ENCODE results near the gene H2AZ1.
"Not testable (repeated sequence)": the region's sequence is repeated elsewhere in the genome, so short reads cannot be mapped to it uniquely, and the experiment has no call there.

H2AZ1 gene

DNA sequence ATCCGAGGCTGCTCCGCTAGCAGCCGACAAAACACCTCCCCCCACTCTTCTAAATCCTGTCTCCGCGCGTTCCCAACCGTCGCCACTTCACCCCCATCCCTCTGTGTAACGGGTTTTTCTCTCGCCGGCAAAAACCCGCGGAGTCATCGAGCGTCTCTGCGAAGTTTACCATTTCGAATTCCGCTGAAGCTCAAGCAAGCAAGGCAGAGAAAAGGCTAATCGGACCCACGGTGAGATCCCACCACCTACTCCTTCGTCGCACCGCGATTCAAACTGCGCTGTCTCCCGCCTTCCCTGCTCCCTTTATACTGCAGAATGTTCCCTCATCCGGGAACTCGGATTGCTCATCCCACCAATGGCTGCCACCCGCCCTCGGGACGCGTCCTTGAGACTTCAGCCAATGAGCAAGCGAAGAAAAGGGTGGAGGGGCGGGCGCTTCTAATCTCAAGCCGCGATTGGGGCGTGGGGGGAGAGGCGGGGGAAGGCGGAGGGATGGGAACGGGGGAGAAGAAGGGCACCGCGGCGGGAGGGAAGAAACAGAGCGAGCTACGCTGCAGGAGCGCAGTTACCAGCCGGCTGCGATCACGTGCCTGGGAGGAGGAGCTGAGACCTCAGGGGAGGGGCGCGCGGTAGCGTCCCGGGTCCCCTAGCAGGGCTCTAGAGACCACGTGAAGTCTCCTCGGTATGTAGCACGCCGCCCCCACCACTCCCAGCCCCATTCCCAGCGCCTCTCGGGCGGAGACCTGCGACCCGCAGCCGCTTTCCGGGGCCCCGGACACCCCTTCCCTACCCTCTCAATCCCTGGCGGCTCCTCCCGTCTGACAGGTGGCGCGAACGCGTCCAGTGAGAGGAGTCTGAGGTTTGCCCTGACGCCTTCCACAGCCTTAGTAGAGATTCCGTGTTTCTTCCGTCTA lies at the start of gene H2AZ1:
H2AZ1 (minus strand) TSS at position 277 of the 914 bp plus-strand sequence; CDS start at position 172, 105 bp downstream.
- DNase-seq = peak; percentile 89

DNA sequence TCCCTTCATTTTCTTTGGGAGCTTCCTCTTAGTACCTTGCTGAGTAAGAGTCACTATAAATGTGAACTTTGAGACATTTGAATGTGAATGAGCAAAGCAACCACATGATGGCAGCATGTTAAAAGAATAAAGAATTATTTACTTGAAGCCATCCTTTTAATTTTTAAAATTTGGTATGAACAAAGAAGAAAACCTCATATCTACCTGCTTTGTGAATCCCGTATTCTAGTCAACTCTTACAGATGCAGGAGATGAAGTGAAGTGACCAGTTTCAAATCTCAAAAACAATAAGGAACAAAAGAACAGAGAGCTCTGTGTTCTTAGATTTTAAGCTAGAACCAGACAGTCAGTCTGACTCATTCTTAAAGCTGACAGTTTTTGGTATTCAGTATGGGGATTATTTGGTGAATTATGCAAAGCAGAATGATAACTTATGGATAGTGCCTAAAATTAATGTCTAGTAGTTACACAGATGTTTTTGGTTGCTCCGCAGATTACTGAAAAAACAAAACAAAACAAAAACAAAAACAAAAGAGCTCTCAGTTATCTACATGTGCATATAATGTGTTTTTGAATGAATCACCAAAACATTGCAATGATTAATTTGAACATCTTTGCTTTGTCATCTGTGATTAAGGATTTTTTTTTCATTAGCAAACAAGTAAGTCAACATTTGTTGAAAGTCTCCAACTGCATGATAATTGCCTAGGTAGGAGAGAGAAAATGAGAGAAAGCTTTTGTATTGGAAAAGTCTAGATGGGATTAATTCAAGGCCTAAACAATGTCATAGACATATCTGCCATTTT lies 48.2 kb upstream of the H2AZ1 start:
- no peak for DNase-seq

DNA sequence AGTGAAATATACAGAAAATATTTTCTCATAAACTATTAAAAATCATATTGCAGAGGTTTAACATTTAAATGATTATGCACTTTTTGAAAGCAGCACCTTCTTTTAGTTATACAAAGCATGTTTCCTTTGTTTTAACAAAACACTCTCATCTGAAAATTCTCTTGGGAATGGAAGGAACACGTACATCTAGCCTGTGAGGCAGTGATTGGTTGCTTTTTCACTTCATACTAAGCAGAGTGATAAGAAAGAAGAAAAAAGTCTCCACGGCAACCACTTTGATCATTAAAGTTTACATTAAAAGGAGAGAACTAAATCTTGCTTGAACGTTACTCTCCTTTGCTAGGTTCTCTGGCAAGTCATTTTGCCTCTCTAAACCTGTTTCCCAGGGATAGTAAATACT lies 41.7 kb upstream of the H2AZ1 start:
- no peak for DNase-seq

DNA sequence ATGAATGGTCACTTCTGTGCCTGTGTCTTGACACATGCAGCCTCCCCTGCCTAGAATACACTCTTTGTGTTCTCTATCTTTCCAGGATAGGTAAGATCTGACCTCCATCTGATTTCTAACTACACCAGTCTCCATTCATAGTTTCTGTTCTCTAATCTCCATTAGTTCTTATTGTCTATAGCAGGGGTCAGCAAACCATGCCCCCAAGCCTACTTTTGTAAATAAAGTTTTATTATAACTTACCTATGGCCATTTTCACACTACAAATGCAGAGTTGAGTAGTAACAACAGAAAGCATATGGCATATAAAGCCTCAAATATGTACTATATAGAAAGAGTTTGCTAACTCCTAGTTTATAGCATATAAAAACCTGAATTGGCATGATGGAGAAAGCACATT lies 37.6 kb upstream of the H2AZ1 start:
- DNase-seq = no peak

DNA sequence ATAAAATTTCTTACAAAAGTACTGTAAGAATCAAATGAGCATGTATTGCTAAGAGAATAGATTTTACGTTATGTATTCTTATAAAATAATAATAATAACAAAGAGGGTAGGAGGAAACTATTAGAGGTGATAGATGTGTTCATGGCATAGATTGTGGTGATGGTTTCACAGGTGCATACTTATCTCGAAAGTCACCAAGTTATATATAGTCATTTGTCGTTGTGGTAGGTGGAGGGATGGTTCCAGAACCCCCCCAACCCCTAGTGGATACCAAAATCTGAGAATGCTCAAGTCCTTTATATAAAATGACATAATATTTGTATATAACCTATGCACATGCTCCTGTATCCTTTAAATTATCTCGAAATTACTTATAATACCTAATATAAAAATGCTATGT lies 36.7 kb upstream of the H2AZ1 start:
- DNase-seq = no peak

DNA sequence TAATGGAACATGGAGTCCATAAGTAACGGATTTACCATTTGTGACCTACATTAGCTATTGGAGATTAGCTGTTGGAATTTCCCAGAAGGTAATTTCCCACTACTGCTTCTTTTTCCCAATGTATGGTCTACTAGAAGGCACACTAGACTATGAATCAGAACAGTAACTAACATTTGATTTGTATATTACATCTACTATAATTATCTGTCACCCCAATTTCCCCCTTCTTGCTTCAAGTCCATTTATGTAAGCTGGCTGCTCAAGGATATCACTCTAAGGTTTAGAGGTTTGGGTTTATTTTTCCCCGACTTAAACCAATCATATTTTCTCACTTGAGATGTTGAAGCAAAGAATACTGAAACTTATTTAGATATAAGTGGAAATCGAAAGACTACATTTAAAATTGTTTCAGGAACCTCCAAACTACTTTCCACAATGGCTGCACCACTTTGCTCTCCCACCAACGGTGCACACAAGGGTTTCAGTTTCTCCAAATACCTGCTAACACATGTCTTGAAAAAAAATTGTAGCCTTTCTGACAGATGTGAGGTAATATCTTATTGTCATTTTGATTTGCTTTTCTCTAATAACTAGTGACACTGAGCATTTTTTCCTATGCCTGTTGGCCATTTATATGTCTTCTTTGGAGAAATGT lies 33.3 kb upstream of the H2AZ1 start:
- no peak for DNase-seq

DNA sequence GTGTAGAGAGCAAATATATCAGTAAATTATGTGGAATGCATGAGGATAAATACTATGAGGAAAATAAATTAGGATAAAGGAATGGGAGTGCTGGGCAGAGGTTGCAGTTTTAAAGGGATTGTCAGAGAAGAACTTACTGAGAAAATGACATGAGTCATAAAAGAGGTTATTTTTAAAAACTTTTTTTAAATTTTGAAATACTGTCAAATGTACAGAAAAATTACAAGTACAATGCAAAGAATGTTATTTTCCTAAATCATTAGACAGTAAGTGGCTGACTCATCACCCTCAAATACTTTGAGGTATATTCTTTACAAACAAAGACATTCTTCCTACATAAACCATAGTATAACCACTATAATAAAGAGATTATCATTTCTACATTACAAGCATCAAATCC lies 29.8 kb upstream of the H2AZ1 start:
- DNase-seq = no peak

DNA sequence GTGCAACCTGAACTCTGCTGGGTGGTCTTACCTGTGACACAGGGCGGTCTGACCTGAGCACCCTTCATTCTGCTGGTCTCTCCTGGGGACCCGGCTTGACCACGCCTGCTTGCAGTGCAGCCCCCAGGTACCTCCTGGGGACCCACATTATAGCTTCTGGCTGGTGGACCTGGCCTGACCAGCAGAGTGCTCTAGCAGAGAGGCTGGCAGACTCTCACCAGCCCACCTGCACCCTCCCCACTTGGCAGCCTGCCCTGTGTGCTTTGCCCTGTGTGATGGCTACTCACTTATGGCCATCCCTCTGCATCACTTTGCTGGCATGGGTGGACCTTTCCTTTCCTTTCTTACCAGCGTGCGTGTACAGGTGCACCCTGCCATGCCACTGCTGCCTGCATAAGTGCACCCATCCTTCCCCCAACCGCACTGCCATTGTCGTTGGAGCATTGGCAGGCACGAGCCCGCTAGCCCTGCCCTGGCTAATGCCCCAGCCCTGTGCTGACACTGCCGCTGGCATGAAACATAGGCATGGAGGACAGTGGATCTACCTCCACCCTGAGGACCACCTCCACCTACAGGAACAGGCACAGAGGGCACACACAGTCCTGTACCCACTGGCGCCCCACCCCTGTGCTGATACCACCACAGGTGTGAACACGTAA lies 21.5 kb upstream of the H2AZ1 start:
- DNase-seq = no peak

DNA sequence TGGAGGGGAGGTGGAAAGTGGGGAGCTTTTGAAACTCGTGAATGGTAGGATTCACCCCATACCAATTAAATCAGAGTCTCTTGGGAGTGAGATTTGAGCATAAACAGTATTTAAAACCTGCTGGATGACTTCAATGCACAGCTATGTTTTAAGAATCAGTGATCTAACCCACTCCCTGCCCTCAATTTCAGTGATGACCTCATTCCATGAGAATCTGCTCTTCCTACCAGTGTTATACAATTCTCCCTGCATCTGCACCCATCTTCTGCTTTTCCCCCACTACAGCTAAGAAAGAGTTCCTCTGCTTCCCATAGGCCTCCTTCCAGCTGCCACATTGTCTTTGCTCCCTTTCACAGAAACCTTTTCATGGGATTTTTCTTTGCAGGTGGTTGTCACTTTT lies 18.3 kb upstream of the H2AZ1 start:
- no peak for DNase-seq

DNA sequence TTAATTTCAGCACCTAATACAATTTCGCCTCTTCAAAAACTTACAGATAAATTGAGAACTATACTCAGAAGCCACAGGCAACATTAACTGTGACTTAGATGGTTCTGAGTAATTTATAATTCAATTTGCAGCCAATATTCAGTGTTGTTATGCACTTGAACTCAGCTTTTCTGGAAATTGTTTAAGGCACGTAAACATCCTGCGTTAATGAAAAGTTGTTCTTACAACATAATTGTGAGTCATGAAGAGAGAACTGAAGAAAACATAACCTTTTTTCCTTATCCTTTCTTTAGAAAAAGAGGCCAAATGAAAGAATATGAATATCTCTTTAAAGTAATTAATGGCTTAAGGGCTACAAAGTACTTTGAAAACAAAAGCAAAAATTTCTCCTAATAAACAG lies 16.6 kb upstream of the H2AZ1 start:
- DNase-seq = no peak

DNA sequence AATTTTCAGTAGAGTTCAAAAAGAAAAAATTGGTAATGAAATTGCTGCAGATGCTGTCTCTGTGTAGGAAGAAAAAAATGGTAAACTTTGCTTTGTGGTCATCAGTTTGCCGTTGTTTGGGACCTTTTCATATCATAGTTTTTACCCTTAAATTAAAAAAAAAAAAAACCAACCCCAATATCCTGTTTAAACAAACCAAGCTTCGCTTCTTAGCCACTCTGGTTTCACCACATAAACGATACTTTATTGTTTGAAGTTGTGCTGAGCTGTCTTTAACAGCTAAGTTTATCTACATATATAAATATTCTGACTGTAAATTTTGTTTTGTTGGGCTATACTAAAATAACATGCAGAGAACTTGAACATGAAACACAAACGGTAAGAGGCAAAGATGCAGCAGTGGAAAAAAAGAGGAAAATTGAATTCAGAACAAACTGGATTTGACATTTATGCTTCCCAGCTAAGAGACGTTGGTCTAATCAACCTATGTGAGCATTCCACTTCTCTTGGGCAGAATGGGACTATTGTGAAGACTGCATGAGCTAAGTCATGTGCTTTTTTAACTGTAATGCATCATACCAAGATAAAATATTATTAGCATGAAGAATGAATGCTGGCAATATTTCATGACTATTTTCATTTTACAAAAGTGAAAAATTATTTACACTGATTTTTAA lies 15.7 kb upstream of the H2AZ1 start:
- no peak for DNase-seq

DNA sequence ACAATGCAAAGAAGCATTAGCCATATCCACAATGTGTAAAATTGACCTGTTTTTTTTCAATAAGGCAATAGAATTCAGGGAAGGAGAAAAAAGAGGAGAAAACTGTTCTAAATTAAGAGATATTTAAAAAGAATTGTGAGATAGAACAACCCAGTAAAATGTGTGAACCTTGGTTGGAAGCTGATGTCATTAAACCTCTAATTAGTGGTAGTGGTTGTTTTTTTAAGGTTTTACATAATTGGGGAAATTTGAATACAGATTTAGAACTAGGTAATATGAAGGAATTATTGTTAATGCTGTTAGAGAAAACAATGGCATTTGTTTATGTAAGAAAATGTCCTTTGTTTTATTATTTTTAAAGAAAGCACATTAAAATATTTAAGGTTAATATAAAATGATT lies 15.1 kb upstream of the H2AZ1 start:
- DNase-seq = no peak

DNA sequence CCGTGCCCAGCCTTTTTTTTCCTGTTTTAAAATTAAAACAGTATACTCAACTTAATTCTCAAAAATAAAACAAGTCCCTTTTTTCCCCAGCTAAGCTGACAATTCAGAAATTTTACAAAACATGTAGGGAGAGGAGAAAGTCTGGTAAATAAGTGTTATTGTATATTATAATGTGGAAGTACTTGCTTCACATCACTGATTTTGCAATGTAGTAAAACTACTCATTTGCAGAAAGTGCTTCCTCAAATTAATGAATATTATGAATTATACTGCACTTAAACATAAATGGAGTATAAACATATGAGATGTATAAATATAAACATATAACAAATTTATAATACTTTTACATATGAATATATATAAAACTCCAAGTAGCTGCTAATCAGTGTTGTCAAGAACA lies 11.6 kb upstream of the H2AZ1 start:
- DNase-seq = no peak

DNA sequence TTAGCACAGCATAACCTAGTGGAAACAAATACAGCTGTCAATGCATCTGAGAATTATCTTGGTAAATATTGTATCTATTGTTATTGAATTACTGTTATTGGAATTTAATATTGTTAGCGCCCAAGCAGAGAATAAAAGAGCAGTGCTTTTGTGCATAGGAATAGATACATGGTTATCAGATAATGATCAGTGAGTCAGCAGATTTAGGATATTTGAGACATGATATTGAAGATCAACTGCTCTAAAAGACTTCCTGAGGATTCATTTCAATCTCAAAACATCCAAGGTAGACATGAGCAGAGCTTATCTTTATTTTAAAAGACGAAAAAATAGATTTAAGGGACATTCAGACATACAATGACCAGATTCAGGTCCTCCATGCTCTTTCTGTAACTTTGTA lies 10.6 kb upstream of the H2AZ1 start:
- DNase-seq = no peak

DNA sequence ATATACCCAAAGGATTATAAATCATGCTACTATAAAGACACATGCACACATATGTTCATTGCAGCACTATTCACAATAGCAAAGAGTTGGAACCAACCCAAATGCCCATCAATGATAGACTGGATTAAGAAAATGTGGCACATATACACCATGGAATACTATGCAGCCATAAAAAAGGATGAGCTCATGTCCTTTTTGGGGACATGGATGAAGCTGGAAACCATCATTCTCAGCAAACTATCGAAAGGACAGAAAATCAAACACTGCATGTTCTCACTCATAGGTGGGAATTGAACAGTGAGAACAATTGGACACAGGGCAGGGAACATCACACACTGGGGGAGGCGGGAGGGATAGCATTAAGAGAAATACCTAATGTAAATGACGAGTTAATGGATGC lies 8.1 kb upstream of the H2AZ1 start:
- DNase-seq = not testable (repeated sequence)

DNA sequence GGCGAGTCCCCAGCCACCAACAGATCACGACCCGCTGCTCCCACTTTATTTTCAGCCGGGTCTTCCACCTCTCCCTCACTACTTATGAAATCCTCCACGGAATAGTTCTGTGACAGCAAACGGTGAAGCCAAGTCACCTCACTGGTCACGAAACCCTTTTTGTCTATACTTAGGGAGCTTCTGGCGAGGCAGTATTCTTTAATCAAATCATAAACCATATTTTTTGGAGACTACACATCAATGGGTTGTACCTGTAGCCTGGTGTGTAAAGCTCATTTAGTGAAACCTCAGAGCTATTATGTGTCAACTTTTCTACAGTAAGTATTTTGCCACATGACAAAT lies 809 bp upstream of the H2AZ1 start:
- no peak for DNase-seq

DNA sequence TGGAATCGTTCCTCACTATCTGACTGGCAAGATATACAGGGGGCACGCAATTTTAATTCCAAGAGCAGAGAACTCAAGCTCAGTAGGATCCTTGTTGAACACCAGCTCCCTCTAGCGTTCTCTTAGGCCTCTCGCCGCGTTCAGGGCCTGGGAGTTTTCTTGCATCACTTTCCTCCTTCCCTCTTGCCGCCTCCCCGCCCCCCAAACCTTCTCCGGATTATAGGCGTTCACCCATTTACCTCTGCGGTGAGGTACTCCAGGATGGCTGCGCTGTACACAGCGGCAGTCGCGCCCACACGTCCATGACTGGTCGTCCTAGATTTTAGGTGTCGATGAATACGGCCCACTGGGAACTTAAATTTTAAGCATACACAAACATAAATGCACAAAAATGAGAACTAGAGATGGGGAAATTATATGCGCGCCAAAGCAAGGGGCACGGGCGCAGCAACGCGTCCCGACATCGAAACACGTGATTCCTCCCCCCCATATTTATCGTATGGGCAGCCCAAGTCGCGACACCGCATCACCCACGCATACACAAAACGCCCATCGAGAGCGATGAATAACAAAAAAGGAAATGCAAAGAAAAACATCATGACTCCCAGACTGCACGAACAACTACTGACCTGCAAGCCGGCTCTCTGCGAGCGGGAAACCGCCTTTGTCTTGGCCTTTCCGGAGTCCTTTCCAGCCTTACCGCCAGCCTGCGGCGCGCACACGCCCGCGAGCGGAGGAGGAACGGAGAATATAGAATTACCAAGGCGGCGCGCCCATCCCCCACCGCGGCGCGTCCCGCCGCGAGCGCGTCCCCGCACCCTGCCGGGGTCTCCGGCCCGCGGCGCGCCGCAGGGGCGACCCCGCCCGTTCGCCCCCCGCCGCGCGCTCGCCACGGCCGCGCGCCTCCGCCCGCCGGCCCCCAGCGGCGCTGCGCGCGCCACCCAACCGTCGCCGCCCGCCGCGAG lies 759 bp downstream of the H2AZ1 start:
- DNase-seq = peak; percentile 58

DNA sequence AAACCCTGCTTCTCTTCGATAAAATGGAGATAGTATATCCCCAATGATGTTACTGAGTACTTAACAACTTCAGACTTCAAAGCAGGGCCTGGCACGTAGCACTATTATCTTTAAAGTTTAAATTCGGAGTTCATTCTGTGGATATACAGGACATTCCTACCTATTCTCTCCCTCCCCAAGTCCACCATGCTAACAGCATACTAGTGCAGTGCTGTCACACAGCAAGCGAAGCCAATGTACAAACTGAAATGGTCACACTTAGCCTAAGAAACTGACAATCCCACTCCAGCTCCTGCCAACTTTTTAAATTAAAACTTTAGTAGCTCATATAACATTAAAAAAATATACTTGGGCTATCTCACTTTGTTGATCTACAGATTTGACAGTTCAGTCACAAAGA lies 2.5 kb downstream of the H2AZ1 start:
- no peak for DNase-seq

DNA sequence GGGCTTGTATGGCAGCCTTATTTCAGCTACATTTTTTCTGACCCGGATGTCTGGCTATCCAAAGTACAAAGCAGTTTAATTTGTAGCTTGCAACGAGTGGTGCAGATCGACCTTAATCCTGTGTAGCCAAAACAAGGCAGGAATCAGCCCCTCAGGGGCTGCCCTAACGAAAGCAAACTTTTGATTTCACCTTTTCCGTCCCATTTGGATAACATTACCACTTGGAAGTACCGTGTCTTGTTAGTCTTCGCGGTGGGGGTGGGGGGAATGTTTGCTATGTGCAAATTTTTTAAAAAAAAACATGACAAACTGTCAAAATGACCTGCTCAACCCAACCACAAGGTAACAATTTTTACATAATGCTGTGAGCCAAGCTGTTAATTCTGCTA lies 2.9 kb downstream of the H2AZ1 start:
- DNase-seq = no peak

DNA sequence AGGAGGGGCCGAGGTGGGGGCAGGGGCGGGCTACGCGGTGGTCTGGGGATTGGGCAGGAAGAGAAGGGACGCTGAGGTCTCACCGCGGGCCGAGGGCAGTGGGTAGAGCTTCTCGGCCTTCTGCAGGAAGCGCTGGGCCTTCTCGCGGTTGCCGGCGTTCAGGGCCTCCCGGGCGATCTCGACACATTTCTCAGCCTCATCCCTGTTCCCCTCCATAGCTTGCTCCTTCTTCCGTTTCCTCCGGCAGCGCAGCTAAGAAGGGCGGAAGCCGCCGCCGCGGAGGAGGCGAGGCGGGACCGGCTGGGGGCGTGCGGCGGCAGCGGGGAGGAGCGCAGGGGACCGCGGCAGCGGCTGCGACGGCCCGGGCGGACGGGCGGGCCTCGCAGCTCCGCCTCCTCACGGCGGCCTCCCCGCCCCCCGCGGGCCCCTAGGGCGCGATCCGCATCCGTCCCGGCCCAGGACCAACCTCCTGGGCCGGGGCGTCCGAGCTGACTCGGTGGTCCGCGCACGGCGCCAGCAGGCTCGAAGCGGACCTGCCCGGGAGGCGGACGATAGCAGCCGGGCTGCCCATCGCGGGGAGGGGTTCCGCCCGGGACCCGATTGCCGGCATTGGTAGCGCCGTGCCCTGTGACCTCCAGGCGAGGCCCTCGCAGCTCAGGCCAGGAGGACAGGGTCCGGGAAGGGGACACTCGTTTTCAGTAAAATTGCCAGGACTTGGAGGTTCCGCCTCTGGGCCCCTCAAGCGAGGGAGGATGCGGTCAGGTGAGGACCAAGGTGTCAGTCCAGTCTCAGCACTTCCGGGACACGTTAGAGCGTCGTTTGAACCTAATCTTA lies 3.5 kb downstream of the H2AZ1 start, which contains the start of gene DNAJB14:
DNAJB14 (minus strand) TSS at position 263 of the 834 bp plus-strand sequence; CDS start at position 216, 47 bp downstream.
- DNase-seq = peak; percentile 25

All from NCI-H2107 (cell line).